Gastrocnemius medialis (tissue), 4 donors: ENCODE measurements around the gene DCC.

ENCODE experiments used
- CTCF ChIP-seq, 5 experiments: fragments of 450-650 bp in 3 of 5; fragments of 200-600 bp in 2 of 5; sonication (generic) in 2 of 5; IDR thresholded peaks in 4 of 5; conservative IDR thresholded peaks in 1 of 5; 1 replicate in 4 of 5; 2 replicates in 1 of 5; pipeline ENCODE4 v1.5.1; 2016 to 2019; ENCODE audit warnings: antibody characterized with exemption in 5 of 5, mild to moderate bottlenecking in 3 of 5, moderate library complexity in 3 of 5
- POLR2A ChIP-seq, 2 donors: fragments of 450-650 bp; IDR thresholded peaks; one replicate each; pipeline ENCODE4 v1.6.1; 2017; ENCODE audit warnings: antibody characterized with exemption in 2 of 2, mild to moderate bottlenecking in 2 of 2, moderate library complexity in 2 of 2

GRCh38 chr18:52363861-52364260 is 23.9 kb downstream of the DCC start:
- no peak for TF ChIP-seq POLR2A (IDR thresholded peaks at IDR 0.05)
- TF ChIP-seq CTCF (IDR thresholded peaks at IDR 0.05 in 4 of 5, conservative IDR thresholded peaks at IDR 0.05 in 1 of 5): no peak
